ENCODE measurements around the gene EYS.

- no peak for TF ChIP-seq EZH2 (IDR thresholded peaks at IDR 0.05; ENCODE audit: insufficient read depth, poor library complexity, severe bottlenecking)
- TF ChIP-seq EZH2phosphoT487 (IDR thresholded peaks at IDR 0.05; ENCODE audit: insufficient read depth, low read depth) = no peak
These were observed 802.4 kb downstream of the EYS start for GRCh38 chr6:64904616-64905015.

Data from GM23248 (cell line).